Measurements from ENCODE around the gene MIA2. TPM values are rescaled to one million over a fixed set of nuclear protein-coding genes. Genes with fewer than 3 reads are reported as not detected.
"Not testable (repeated sequence)": the region's sequence is repeated elsewhere in the genome, so short reads cannot be mapped to it uniquely, and the experiment has no call there.

Gene MIA2
- total RNA-seq, 1 donor from 2014 or later = 24.7 TPM

DNA sequence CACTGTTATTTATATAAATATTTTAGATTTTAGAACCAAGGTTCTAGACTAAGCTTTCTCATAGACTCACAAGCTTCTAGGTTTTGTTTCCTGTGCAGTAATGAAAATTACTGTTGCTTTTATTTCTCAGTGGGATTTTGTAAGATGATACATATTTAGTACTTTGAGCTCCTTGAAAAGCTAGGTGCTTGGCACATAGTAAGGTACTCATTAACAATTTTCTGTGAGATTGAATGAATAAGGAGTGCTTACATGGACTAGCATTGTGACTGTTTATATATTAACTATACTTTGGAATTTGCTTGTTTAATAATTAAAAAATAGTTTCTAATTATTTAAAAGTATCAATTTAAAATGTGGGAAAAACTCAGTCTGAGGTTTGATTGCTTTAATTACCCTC is 85.7 kb downstream of the MIA2 start:
- intact Hi-C loops (cut with micrococcal nuclease) = no loop called here
- no peaks in the 10 kb centered on the region for H3K27me3 ChIP-seq (ENCODE audit: low read depth)
- H3K36me3 ChIP-seq = peaks cover 80% of the 10 kb centered on the region
- H3K27ac ChIP-seq (replicated peaks) = no peak overlapping the region
- TF ChIP-seq, protein P1, sequence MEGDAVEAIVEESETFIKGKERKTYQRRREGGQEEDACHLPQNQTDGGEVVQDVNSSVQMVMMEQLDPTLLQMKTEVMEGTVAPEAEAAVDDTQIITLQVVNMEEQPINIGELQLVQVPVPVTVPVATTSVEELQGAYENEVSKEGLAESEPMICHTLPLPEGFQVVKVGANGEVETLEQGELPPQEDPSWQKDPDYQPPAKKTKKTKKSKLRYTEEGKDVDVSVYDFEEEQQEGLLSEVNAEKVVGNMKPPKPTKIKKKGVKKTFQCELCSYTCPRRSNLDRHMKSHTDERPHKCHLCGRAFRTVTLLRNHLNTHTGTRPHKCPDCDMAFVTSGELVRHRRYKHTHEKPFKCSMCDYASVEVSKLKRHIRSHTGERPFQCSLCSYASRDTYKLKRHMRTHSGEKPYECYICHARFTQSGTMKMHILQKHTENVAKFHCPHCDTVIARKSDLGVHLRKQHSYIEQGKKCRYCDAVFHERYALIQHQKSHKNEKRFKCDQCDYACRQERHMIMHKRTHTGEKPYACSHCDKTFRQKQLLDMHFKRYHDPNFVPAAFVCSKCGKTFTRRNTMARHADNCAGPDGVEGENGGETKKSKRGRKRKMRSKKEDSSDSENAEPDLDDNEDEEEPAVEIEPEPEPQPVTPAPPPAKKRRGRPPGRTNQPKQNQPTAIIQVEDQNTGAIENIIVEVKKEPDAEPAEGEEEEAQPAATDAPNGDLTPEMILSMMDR (IDR thresholded peaks at IDR 0.05; ENCODE audit: borderline replicate concordance) = no peak
- H3K9me3 ChIP-seq (replicated peaks) = no peaks in the 10 kb centered on the region
- H3K4me1 ChIP-seq = no peaks in the 10 kb centered on the region
- no peak for DNase-seq
- no peak overlapping the region for H3K4me3 ChIP-seq

DNA sequence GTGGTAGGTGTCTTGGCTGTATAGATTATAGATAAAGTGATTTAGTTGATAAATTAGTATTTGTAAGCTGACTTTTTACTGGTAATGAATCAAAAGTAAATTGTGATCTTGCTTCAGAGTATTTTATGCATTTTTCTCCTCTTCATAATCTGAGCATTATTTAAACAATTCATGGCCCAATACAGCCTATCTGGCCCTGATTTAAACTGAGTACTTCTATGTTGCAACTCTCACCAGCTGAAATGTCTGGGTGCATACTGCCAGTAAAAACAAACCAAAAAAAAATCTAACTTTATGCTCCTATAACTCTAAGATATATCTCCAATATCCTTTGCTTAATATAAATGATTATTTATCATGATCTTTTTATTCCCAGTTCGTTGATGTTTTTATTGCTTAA is 86.6 kb downstream of the MIA2 start:
- Histone ChIP-seq H3K27ac (replicated peaks) (no peak overlapping the region), H3K4me1 (no peaks in the 10 kb centered on the region), H3K4me3 (no peak overlapping the region), H3K36me3 (peaks cover 84% of the 10 kb centered on the region), H3K9me3 (replicated peaks) (no peaks in the 10 kb centered on the region), H3K27me3 (ENCODE audit: low read depth) (no peaks in the 10 kb centered on the region)
- intact Hi-C loops (cut with micrococcal nuclease) = no loop called here
- DNase-seq = no peak
- TF ChIP-seq, protein P1 (IDR thresholded peaks at IDR 0.05; ENCODE audit: borderline replicate concordance) = no peak

DNA sequence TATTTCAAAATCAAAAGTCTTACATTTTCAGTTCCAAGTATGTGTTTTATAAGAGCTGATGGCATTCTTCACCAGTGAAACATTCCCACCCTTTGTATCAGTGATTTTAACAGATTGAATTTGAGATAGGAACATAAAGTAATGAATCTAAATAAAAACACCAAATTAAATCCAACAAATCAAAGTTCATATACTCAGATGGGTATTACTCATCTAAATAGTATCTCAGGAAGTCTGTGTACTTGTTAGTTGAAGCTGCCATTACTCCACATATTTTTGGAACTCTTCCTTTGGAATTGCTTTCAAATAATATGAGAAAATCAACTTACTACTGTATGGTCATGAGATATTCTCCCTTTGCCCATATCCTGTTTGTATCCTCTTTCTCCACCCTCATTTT is 89.1 kb downstream of the MIA2 start:
- intact Hi-C loops (cut with micrococcal nuclease) = no loop called here
- TF ChIP-seq, protein P1 (IDR thresholded peaks at IDR 0.05; ENCODE audit: borderline replicate concordance) = no peak
- H3K36me3 ChIP-seq = peaks cover 80% of the 10 kb centered on the region

DNA sequence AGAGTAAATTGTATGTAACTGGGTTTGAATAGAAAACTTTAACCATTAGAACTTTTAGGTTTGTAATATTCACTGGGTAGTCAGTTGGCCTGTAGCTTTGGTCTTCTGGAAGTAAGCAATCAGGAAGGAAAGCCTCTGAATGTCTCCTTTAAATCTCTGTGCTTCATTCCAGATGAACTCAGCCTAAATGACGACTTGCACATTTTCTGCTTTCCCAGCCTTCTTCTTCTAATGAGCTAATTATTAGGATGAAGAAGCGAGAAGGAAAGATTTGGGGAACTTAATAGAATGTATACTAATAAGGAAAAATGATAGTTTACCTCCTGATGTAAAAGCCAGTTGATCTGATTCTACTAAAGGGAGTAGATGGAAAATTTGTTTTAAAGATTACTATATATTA is 90.4 kb downstream of the MIA2 start:
- intact Hi-C loops (cut with micrococcal nuclease) = no loop called here
- Histone ChIP-seq H3K36me3 (peaks cover 76% of the 10 kb centered on the region), H3K4me1 (no peaks in the 10 kb centered on the region), H3K27me3 (ENCODE audit: low read depth) (no peaks in the 10 kb centered on the region), H3K4me3 (no peak overlapping the region), H3K27ac (replicated peaks) (no peak overlapping the region), H3K9me3 (replicated peaks) (no peaks in the 10 kb centered on the region)
- TF ChIP-seq, protein P1 (IDR thresholded peaks at IDR 0.05; ENCODE audit: borderline replicate concordance) = no peak
- no peak for DNase-seq

More for the DNA sequence above, 89.1 kb downstream of the MIA2 start:
- no peak for DNase-seq
- Histone ChIP-seq H3K9me3 (replicated peaks) (no peaks in the 10 kb centered on the region), H3K4me3 (no peak overlapping the region), H3K27ac (replicated peaks) (no peak overlapping the region), H3K4me1 (no peaks in the 10 kb centered on the region), H3K27me3 (ENCODE audit: low read depth) (no peaks in the 10 kb centered on the region)

DNA sequence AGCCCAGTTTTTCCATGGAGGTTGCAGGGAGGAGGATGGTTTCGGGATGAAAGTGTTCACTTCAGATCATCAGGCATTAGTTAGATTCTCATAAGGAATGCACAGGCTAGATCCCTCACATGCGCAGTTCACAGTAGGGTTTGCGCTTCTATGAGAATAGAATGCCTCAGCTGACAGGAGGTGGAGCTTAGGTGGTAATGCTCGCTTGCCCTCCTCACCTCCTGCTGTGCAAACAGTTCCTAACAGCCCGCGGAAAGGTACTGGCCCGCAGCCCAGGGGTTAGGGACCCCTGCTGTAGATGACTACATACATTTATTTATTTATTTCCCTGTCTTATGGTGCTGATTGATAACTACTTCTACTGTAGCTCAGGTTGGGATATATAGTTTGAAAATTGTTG is 105.3 kb downstream of the MIA2 start:
- H3K4me1 ChIP-seq = no peaks in the 10 kb centered on the region
- intact Hi-C loops (cut with micrococcal nuclease) = no loop called here
- H3K36me3 ChIP-seq = peaks cover 52% of the 10 kb centered on the region

DNA sequence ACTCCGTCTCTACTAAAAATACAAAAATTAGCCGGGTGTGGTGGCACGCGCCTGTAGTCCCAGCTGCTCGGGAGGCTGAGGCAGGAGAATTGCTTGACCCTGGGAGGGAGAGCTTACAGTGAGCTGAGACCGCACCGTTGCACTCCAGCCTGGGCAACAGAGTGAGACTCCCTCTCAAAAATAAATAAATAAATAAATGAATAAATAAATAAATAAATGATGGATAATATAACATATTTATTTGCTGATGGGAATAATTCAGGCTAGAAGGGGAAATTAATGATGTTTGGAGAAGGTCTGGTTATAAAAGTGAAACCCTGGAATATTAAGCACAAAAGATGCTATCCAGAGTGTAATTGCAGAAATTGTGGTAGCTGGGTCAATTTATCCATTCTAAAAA is 107.4 kb downstream of the MIA2 start:
- DNase-seq; H3K27ac ChIP-seq (replicated peaks); H3K4me3 ChIP-seq; H3K4me1 ChIP-seq; intact Hi-C loops (cut with micrococcal nuclease); H3K27me3 ChIP-seq (ENCODE audit: low read depth); H3K9me3 ChIP-seq (replicated peaks): not testable (repeated sequence)
- H3K36me3 ChIP-seq = peaks cover 45% of the 10 kb centered on the region

More for the DNA sequence above, 105.3 kb downstream of the MIA2 start:
- no peak for DNase-seq
- no peaks in the 10 kb centered on the region for H3K9me3 ChIP-seq (replicated peaks)
- no peaks in the 10 kb centered on the region for H3K27me3 ChIP-seq (ENCODE audit: low read depth)
- H3K4me3 ChIP-seq = no peak overlapping the region
- TF ChIP-seq, protein P1 (IDR thresholded peaks at IDR 0.05; ENCODE audit: borderline replicate concordance) = no peak
- H3K27ac ChIP-seq (replicated peaks) = no peak overlapping the region
